IPS DF 19.7 (cell line): ENCODE results near the gene GRIK2.

Source experiments
- DNase-seq: peaks from one replicate; pipeline ENCODE4 v3.0.0-alpha.2; 2013; ENCODE audit warnings: low read depth, low spot score

The GRIK2 gene

GRCh38 chr6:101878554-101879276, 485.2 kb downstream of the GRIK2 start:
- no peak for DNase-seq

DNA sequence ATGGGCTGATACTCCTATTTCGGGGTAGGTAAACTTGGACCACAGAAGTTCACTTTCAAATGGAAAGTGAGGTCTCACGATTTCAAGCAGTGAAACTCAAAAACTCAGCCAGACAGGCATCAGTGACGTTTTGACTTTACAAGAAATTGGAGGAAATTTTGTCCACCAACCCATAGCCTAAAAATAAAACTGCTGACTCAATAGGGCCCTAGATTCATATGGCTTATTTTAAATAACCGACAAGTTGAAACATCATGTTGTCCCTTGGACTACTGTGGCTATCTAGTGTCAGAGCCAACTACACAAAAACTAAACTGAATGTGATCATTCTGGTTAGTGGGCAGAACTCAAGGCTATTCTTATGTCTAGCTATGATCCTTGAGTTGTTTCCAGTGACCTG, 486.3 kb downstream of the GRIK2 start:
- no peak for DNase-seq

DNA sequence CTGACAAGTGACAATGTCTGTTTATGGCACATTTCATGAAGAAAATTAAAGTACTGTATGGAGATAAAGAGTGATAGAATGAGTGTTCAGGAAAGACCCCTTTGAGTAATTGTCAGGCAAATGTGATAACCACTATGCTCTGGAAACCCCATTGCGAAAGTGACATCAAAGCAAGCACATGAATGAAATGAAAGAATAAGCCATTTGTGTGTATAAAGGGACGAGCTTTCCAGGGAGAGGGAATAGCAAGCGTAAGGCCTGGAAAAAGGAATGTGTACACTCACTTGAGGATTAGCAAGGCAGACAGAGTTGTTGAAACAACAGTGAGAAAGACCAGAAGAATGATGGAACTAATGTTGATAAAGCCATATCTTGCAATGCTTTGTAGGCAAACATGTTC, 490.0 kb downstream of the GRIK2 start:
- DNase-seq = no peak

DNA sequence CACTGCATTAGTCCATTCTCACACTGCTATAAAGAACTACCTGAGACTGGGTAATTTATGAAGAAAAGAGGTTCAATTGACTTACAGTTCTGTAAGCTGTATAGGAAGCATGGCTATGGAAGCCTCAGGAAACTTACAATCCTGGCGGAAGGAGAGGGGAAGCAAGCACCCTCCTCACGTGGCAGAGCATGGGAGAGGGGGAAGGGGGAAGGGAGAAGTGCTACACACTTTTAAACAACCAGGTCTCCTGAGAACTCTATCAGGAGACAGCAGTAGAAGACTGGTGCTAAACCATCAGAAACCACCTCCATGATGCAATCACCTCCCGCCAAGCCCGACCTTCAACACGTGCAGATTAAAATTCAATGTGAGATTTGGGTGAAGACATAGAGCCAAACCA, 494.0 kb downstream of the GRIK2 start:
- no peak for DNase-seq

DNA sequence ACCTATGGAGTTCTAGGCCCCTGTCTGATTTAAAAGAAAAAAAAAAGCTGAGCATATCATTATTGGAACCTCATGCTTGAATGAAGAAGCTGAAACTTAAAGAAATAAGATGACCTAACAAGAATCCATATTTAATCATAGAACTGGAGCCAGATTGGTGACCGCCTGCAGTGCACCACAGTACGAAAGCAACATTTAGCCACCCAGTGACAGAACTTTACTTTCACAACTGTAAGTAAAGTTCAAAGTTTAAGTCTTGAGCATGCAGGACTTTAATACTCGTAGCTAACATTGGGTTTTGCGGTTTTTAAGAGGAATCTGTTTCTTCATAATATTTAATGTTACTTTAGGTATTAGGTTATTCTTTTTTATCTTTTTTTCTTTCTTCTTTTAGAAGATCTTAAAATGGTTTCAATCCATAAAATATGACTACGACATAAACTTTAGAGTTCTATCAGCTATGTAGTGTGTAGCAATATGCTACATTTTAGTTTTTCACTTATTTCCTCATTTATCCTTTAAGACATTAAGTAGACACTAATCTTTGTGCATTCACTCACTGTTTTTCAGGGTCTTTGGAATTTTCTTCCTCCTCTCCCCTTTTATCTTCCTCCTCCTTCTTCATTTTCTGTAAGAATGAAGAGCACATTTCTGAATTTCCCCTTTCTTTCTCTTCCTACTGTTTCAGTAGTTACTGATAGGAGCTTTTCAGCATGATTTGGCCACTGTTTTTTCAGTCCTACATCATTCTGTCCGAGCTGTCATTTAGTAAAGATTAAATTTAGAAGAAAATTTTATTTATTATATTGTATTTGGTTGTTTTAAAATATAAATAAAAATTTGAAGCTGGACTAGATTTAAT, 514.1 kb downstream of the GRIK2 start:
- DNase-seq = no peak

DNA sequence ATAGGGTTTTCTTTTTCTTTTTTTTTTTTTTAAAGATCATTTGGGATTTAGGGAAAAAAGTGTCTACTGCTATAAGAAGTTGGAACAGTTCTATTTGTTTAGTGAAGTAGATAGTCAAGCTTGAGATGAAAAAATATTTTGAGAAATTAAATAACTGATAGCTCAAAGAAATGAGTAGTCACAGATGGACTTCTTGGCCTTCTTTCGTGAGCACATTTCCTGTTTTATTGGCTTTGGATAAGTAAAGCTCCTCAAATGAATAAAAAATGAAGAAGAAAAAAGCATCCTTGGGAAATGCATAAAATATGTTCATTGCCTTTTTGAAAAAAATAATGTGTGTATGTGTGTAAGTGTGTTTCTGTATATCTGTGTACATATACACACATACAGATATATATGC, 515.9 kb downstream of the GRIK2 start:
- no peak for DNase-seq

DNA sequence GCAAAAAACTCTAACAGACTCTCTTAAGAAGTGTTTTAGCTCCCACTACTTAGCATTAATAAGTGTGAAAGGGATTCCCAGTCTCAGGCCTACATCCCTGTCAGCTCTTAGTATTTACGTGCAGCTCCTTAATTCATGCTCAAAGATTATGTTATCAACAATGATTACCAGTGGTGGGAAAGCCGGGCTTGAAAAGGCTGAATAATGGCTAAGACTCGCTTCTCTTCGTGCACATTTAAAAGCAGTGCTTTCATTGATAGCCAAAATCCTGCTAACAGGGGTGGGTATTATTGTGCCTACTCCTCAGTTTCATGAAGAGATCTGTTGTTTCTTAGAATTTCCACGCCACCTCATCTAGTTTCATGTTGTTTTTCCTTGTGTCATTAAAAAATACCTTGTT, 518.8 kb downstream of the GRIK2 start:
- no peak for DNase-seq

- DNase-seq = no peak
Measured at GRCh38 chr6:101918471-101918870, 525.0 kb downstream of the GRIK2 start.

DNA sequence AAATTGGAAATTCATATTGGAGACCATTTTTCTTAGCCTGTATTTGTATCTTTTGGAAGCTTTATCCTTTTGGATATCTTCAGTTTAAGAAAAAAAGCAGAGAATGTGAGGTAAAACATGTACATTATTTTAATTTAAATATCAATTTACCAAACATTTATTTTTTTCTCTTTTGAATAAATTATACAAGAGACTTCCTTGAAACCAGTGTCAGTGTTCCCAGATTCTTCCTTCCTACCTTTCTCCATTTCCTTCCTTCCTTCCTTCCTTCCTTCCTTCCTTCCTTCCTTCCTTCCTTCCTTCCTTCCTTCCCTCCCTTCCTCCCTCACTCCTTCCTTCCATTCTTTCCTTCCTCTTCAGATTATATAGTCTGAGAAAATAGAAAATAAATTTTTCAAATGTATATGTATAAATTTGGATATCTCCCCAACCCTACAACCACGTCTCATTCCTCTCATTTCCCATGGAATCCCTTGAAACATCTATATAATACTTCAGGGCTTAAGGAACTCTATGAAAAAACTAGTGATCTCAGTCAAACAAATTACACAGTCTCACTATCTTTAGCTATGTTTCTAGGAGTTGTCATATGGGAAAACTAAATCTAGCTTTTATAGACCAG, 528.4 kb downstream of the GRIK2 start:
- DNase-seq = no peak

GRCh38 chr6:101926149-101926925, 532.8 kb downstream of the GRIK2 start:
- no peak for DNase-seq

DNA sequence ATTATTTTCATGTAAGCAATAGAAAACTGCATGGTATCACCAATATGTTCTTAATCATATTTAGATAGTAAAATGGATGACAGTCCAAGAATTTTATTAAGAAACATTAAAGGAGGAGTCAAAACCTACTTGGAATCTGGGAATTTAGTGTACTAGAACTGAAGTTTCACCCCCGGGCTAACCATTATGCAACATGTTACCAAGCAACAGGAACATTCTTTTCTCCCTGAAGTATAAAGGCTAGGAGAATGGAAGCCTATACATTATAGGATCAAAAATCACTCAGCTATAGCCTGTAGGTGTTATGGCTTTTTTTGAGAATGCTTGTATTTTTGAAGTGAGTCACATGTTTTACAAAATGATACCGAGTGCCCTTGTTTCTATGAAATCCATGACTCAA, 538.3 kb downstream of the GRIK2 start:
- DNase-seq = no peak

DNA sequence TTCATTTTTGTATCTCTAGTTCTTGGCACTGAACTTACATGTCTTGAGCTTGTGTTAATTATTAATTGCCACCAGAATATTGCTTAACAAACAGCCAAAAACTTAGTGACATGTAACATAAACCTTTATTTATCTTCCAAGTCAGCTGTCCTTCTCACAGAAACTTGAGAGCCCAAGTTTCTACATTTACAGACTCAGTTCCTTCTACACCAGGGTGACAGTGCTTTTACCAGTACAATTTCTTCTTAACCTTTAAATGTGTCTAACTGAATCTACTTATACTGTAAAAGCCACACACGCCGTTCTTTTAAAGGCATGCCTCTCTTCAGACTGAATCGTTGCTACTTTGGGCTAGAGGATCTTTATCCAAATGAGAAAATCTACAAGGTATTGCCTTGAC, 539.2 kb downstream of the GRIK2 start:
- DNase-seq = no peak

DNA sequence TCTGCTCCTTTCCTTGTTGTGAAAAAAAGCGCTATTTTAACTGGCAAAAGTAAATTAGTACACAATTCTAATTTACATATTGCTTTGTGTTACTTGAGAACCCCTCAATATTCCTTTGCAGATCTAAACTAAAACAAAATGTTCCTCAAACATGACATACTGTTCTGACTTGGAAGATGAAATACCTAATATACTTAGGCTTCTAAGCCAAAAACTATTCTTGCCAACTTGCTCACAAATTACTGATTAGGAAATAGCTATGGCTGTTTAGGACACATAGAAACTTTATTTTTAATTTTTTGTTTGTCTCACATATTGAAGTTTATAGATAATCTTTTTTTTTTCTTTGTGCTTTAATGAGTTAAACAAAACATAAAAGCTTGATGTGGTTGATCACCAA, 542.2 kb downstream of the GRIK2 start:
- no peak for DNase-seq

- DNase-seq = no peak
Measured at GRCh38 chr6:101936516-101936915, 543.0 kb downstream of the GRIK2 start.

DNA sequence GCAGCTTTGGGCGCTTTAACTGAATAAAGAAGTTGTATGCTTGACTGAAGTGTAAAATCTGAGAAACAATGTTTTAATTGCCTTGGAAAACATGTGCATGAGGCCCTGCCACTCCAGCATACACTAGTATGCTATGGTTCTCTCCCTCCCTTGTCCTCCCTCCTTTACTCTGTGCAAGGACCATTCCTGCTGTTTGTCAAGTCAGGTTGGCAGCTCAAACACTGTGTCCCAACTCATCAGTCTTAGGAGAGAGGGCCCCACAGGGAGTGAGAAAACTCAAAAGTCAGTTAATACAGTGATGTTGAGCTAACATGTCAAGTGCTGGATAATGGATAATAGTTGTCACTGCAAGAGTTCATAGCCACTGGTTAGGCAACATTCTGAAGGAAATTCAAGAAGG, 543.6 kb downstream of the GRIK2 start:
- no peak for DNase-seq

GRCh38 chr6:101940391-101940790, 546.9 kb downstream of the GRIK2 start:
- DNase-seq = no peak

GRCh38 chr6:101956961-101957360, 563.5 kb downstream of the GRIK2 start:
- DNase-seq = no peak

GRCh38 chr6:101961357-101961756, 567.8 kb downstream of the GRIK2 start:
- DNase-seq = no peak

- no peak for DNase-seq
Measured at GRCh38 chr6:101980924-101981323, 587.4 kb downstream of the GRIK2 start.

- DNase-seq = no peak
Measured at GRCh38 chr6:101986476-101986875, 593.0 kb downstream of the GRIK2 start.

GRCh38 chr6:101992286-101992685, 598.8 kb downstream of the GRIK2 start:
- no peak for DNase-seq

DNA sequence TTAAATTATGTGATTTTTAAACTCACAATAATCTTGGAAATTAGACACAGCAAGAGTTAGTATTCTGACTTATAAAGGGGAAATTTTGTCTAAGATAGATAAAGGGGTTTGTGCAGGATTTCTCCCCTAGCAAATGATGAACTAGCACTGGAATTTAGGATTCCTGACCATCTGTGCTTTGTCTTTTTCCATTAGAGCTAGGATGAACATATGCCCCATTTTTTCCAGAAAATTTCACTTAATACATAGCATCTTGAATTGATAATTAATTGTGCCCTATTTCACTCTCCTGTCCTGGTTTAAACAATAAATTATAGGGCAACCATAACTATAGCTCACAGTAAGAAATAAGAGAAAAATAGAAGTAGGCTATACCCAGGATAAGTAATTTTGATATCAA, 601.0 kb downstream of the GRIK2 start:
- no peak for DNase-seq
